Keratinocyte (primary cell): ENCODE data around the gene STIM1. TPM values are rescaled to one million over a fixed set of nuclear protein-coding genes. Genes with fewer than 3 reads are reported as not detected.

Experiments used
- DNase-seq: peaks from one replicate; pipeline ENCODE4 v3.0.0-alpha.2; 2011; ENCODE audit warnings: low read depth, missing footprints, low spot score
- FAIRE-seq: peaks from 2 replicates; lab custom pipeline; 2011; peaks lifted over from hg19 to GRCh38; lab: Jason Lieb, UNC
- H2AFZ ChIP-seq: 2 replicates; pipeline ENCODE4 v1.6.0; 2012; ENCODE audit warnings: low read length, control low read depth, inconsistent platforms; ENCODE audit not compliant: control insufficient read depth
- H3K27ac ChIP-seq: 2 replicates; pipeline ENCODE4 v1.5.1; 2011; ENCODE audit warnings: low read length; ENCODE audit not compliant: control insufficient read depth, insufficient read depth
- H3K27me3 ChIP-seq: 3 replicates; pipeline ENCODE4 v1.6.0; 2011; ENCODE audit warnings: low read length; ENCODE audit not compliant: control insufficient read depth, insufficient read depth; ENCODE audit errors: extremely low read depth
- H3K36me3 ChIP-seq, 2 experiments: 2 replicates in 1 of 2; 3 replicates in 1 of 2; pipeline ENCODE4 v1.5.1; 2011; ENCODE audit warnings: low read length in 2 of 2, mild to moderate bottlenecking in 1 of 2; ENCODE audit not compliant: control insufficient read depth in 2 of 2, insufficient read depth in 2 of 2; ENCODE audit errors: extremely low read depth in 1 of 2
- H3K4me1 ChIP-seq: 3 replicates; pipeline ENCODE4 v1.5.1; 2011; ENCODE audit warnings: low read length; ENCODE audit not compliant: control insufficient read depth, insufficient read depth; ENCODE audit errors: extremely low read depth
- H3K4me2 ChIP-seq: 3 replicates; pipeline ENCODE4 v1.6.0; 2011; ENCODE audit warnings: low read depth, low read length; ENCODE audit not compliant: control insufficient read depth, insufficient read depth; ENCODE audit errors: extremely low read depth
- H3K4me3 ChIP-seq, 3 experiments: fragments of 200-600 bp in 1 of 3; sonication (generic) in 1 of 3; 2 replicates in 2 of 3; 3 replicates in 1 of 3; pipeline ENCODE4 v1.5.1; 2011 to 2016; ENCODE audit warnings: low read length in 3 of 3, mild to moderate bottlenecking in 3 of 3, control low read depth in 2 of 3, inconsistent platforms in 1 of 3, low read depth in 1 of 3, mixed read lengths in 1 of 3, mixed run types in 1 of 3, moderate library complexity in 1 of 3; ENCODE audit not compliant: control insufficient read depth in 2 of 3, insufficient read depth in 2 of 3; ENCODE audit errors: extremely low read depth in 1 of 3
- H3K79me2 ChIP-seq: 2 replicates; pipeline ENCODE4 v1.6.0; 2012; ENCODE audit warnings: low read length; ENCODE audit not compliant: control insufficient read depth, insufficient read depth
- H3K9ac ChIP-seq: 3 replicates; pipeline ENCODE4 v1.6.0; 2011; ENCODE audit warnings: low read length; ENCODE audit not compliant: control insufficient read depth, insufficient read depth; ENCODE audit errors: extremely low read depth
- H3K9me1 ChIP-seq: 3 replicates; pipeline ENCODE4 v1.6.0; 2011; ENCODE audit warnings: low read length; ENCODE audit not compliant: control insufficient read depth, insufficient read depth; ENCODE audit errors: extremely low read depth
- H3K9me3 ChIP-seq: 2 replicates; pipeline ENCODE4 v1.5.1; 2012; ENCODE audit warnings: low read depth, low read length; ENCODE audit not compliant: control insufficient read depth
- H4K20me1 ChIP-seq: 3 replicates; pipeline ENCODE4 v1.6.0; 2011; ENCODE audit warnings: low read length; ENCODE audit not compliant: control insufficient read depth, insufficient read depth; ENCODE audit errors: extremely low read depth
- EZH2 ChIP-seq: IDR thresholded peaks from one replicate; pipeline ENCODE4 v1.6.1; 2012; ENCODE audit warnings: inconsistent platforms, mild to moderate bottlenecking, low read length, moderate library complexity
- dilution Hi-C: fragments of 300-500 bp; cut with MboI; formaldehyde crosslinking; loops from one replicate; pipeline ENCODE4 v1.7.0; 2020; ENCODE audit warnings: low sequenced_read_pairs; ENCODE audit not compliant: extremely low pct_ligation_motif_present
- polyA plus RNA-seq, 5 experiments: library from polyadenylated mRNA; depleted of rRNA in 3 of 5; stranded (reverse) in 3 of 5; stranded (forward) in 1 of 5; unstranded in 1 of 5; fragments of >200 nt; gene quantifications; 1 replicate in 1 of 5; 2 replicates in 3 of 5; 3 replicates in 1 of 5; pipeline versions ENCODE4 v1.2.1 to v1.2.3, GENCODE V29; 2011 to 2012; ENCODE audit warnings: missing spikeins in 2 of 5, low read depth in 1 of 5, low replicate concordance in 1 of 5
- TF ChIP-seq, protein P1 (sequence below), 3 experiments: IDR thresholded peaks in 1 of 3; conservative IDR thresholded peaks in 1 of 3; optimal IDR thresholded peaks in 1 of 3; 2 replicates in 2 of 3; 3 replicates in 1 of 3; pipeline versions ENCODE3 to v1.5.1; 2011; ENCODE audit warnings: low read length in 3 of 3, mild to moderate bottlenecking in 3 of 3, moderate library complexity in 2 of 3, control low read depth in 1 of 3, inconsistent platforms in 1 of 3; ENCODE audit not compliant: insufficient read depth in 2 of 3; ENCODE audit errors: extremely low read depth in 1 of 3

STIM1 gene
- polyA plus RNA-seq, 1 donor (not counting 4 experiments of a cell fraction or from before 2014, with no cell fraction given): 23.7 TPM

DNA sequence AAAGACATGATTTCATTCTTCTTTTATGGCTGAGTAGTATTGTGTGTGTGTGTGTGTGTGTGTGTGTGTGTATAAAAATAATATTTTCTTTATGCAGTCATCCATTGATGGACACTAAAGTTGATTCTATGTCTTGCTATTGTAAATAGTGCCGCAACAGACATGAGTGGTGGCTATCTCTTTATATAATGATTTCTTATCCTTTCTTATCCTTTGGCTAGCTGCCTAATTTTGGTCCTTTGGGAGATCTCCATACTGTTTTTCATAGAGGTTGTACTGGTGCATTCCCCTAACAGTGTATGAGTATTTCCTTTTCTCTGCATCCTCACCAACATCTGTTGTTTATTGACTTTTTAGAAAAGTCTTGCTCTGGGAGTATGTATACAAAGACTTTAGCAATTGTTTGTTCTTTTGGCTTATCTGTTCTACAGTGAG, 107.0 kb downstream of the STIM1 start:
- Histone ChIP-seq H3K27ac (no peak overlapping the region), H3K36me3 (no peaks in the 10 kb centered on the region), H3K4me3 (no peak overlapping the region), H3K9ac (no peak overlapping the region), H3K9me3 (no peaks in the 10 kb centered on the region), H3K4me1 (peaks cover 25% of the 10 kb centered on the region), H3K4me2 (no peak overlapping the region), H4K20me1 (no peaks in the 10 kb centered on the region), H3K9me1 (no peaks in the 10 kb centered on the region), H3K79me2 (peaks cover 17% of the 10 kb centered on the region), H3K27me3 (no peaks in the 10 kb centered on the region), H2AFZ (no peak overlapping the region)
- dilution Hi-C loops: loop anchor here (25.0 kb wide), 1 partner anchor 100 kb away; no protein-coding TSS in a partner anchor
- DNase-seq (no peak), FAIRE-seq (no peak)
- TF ChIP-seq, protein P1, sequence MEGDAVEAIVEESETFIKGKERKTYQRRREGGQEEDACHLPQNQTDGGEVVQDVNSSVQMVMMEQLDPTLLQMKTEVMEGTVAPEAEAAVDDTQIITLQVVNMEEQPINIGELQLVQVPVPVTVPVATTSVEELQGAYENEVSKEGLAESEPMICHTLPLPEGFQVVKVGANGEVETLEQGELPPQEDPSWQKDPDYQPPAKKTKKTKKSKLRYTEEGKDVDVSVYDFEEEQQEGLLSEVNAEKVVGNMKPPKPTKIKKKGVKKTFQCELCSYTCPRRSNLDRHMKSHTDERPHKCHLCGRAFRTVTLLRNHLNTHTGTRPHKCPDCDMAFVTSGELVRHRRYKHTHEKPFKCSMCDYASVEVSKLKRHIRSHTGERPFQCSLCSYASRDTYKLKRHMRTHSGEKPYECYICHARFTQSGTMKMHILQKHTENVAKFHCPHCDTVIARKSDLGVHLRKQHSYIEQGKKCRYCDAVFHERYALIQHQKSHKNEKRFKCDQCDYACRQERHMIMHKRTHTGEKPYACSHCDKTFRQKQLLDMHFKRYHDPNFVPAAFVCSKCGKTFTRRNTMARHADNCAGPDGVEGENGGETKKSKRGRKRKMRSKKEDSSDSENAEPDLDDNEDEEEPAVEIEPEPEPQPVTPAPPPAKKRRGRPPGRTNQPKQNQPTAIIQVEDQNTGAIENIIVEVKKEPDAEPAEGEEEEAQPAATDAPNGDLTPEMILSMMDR (optimal IDR thresholded peaks at IDR 0.05 in 1 of 3, IDR thresholded peaks at IDR 0.05 in 1 of 3, conservative IDR thresholded peaks at IDR 0.05 in 1 of 3; ENCODE audit: extremely low read depth in 1 of 3, insufficient read depth in 2 of 3, low read length in 3 of 3): no peak
- TF ChIP-seq EZH2: no peak

DNA sequence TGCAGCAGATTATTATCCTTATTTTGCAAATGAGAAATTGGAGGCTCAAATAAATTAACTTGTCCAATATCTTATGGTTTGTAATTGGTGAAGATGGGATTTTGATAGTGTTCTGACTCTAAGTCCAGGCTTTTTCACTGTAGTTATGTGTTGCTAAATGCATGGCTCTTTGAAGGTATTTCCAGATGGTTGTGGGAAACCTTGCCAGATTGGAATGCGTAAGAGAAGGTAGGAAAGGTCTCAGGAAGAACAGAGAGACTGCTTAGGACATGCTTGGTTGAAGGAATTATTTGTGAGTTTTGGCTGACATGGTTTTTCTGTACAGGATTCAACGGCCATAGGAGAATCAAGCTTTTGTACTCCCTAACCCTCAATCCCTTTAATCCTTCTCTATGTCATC, 108.6 kb downstream of the STIM1 start:
- TF ChIP-seq, protein P1 (optimal IDR thresholded peaks at IDR 0.05 in 1 of 3, IDR thresholded peaks at IDR 0.05 in 1 of 3, conservative IDR thresholded peaks at IDR 0.05 in 1 of 3; ENCODE audit: extremely low read depth in 1 of 3, insufficient read depth in 2 of 3, low read length in 3 of 3): no peak
- TF ChIP-seq EZH2: no peak
- Histone ChIP-seq H3K4me3 (no peak overlapping the region), H4K20me1 (no peaks in the 10 kb centered on the region), H3K4me1 (peaks cover 15% of the 10 kb centered on the region), H3K9me1 (no peaks in the 10 kb centered on the region), H3K27me3 (no peaks in the 10 kb centered on the region), H3K36me3 (peaks cover 0 to 3% of the 10 kb centered on the region in 2 experiments), H3K4me2 (no peak overlapping the region), H2AFZ (no peak overlapping the region), H3K9me3 (no peaks in the 10 kb centered on the region), H3K9ac (no peak overlapping the region), H3K27ac (no peak overlapping the region), H3K79me2 (peaks cover 17% of the 10 kb centered on the region)
- FAIRE-seq (peak; percentile 20), DNase-seq (no peak)
- dilution Hi-C loops: loop anchor here (25.0 kb wide), 1 partner anchor 98 kb away; no protein-coding TSS in a partner anchor
